GM13976 (cell line): ENCODE data around the gene ZSWIM6.

Experiments used
- DNase-seq: peaks from one replicate; pipeline ENCODE4 v3.0.0; 2012; ENCODE audit warnings: low spot score
- CTCF ChIP-seq: IDR thresholded peaks from 2 replicates; pipeline ENCODE4 v1.5.1; 2012; ENCODE audit warnings: borderline replicate concordance, mild to moderate bottlenecking; ENCODE audit not compliant: insufficient read depth; ENCODE audit errors: extremely low read depth, missing control alignments, control extremely low read depth
- in situ Hi-C: fragments of 300-500 bp; cut with MboI; formaldehyde crosslinking; loops from one replicate; pipeline ENCODE4 v1.12.0; 2022; ENCODE audit warnings: low sequenced_read_pairs, mixed read lengths, inconsistent platforms; ENCODE audit not compliant: unreplicated experiment

The ZSWIM6 gene

DNA sequence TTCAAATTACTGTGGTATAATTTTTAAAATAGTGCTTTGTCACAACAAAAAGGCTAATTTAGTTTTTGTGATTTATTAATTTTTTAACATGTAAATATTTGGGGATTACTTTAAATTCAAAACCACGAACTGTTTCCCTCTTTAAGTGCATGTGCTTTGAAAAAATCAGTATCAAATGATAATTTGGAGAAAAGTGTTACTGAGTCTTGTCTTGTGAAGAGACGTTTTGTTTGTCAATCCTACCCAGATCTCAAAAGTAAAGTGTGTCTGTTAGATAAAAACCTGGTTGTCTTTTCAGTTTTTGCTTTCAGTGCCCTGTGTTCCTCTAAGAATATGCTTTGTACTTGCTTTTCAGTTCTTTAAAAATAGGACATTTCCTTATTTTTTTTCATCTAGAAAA lies 7.7 kb downstream of the ZSWIM6 start:
- in situ Hi-C loops = no loop called here
- no peak for TF ChIP-seq CTCF
- no peak for DNase-seq

- in situ Hi-C loops = no loop called here
- DNase-seq = no peak
- no peak for TF ChIP-seq CTCF
Observed at GRCh38 chr5:61340775-61341361, 8.8 kb downstream of the ZSWIM6 start.

DNA sequence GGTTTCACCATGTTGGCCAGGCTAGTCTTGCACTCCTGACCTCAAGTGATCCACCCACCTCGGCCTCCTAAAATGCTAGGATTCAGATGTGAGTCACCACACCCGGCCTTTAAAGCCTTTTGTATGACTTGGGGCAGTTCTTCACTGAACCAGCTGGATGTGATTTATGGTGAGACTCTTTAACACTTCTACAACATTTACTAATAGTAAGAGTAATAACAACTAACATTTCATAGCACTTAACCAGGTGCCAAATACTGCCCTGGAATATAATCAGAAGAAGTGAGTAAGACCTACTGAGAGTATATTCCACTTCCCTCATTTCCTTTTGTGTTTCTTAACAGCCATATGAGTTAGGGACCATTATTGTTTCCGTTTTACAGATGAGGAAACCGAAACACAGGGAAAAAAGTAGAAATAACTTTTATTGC lies 10.0 kb downstream of the ZSWIM6 start:
- no peak for TF ChIP-seq CTCF
- in situ Hi-C loops = no loop called here
- DNase-seq = no peak

- DNase-seq = no peak
- no peak for TF ChIP-seq CTCF
- in situ Hi-C loops = no loop called here
Observed at GRCh38 chr5:61344187-61344944, 12.3 kb downstream of the ZSWIM6 start.

DNA sequence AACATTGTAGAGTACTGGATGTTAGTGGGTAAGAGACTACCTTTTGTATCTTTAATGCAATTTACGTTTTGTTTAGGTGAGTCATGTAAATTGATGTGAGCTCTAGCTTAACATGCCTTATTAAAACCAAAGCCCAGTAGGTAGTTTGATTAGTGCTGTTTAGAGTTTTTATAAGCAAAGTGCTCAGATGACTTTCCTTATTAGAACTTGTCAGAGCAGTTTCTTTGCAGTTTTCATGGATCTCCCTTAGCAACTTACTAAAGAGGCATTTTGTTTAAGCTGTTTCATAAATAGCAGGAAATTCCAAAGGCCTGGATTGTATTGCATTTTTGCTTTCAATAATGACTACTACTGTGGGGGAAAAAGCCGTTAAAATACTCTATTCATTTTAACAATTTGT lies 14.5 kb downstream of the ZSWIM6 start:
- in situ Hi-C loops = no loop called here
- TF ChIP-seq CTCF = no peak
- DNase-seq = no peak

DNA sequence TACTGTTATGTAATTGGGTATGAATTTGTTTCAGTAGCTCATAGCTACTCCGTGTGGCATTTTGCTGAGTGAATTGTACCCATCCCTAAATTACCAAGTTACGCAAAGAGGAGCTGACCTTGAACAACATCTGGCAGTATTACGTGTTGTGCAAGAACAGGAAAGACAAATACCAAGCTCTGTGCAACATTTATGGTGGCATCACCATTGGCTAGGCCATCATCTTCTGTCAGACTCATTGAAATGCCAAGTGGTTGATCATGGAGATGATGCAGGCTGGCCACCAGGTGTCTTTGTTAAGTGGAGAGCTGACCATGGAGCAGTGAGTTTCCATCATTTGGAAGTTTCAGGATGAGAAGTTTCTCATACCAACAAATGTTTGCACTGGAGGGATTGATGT lies 15.0 kb downstream of the ZSWIM6 start:
- no peak for DNase-seq
- in situ Hi-C loops = no loop called here

More for the DNA sequence above, 15.0 kb downstream of the ZSWIM6 start:
- TF ChIP-seq CTCF = no peak
